ENCODE results near the gene NMNAT2. TPM values are rescaled to one million over a fixed set of nuclear protein-coding genes. Genes with fewer than 3 reads are reported as not detected.

NMNAT2 gene
- total and polyA plus RNA-seq, 2 experiments from 2014 or later, result 0.12 TPM; not detected in 1

- H3K9me3 ChIP-seq (ENCODE audit: low read depth), result no peaks in the 10 kb centered on the region
- H3K36me3 ChIP-seq, result no peaks in the 10 kb centered on the region
- H3K27me3 ChIP-seq, result no peaks in the 10 kb centered on the region
- H3K4me1 ChIP-seq (ENCODE audit: low read depth), result peaks cover 33% of the 10 kb centered on the region
- TF ChIP-seq CTCF (IDR thresholded peaks at IDR 0.05; ENCODE audit: low read depth, low read length), result no peak
- DNase-seq (ENCODE audit: low read depth in 1 of 2, low spot score in 1 of 2), result no peak
- no peak overlapping the region for H3K4me3 ChIP-seq
- H3K27ac ChIP-seq, result no peak overlapping the region
Observed at GRCh38 chr1:183223467-183223866, 194.7 kb downstream of the NMNAT2 start.

- no peak for TF ChIP-seq CTCF (IDR thresholded peaks at IDR 0.05; ENCODE audit: low read depth, low read length)
- H3K4me1 ChIP-seq (ENCODE audit: low read depth), result peaks cover 30% of the 10 kb centered on the region
- H3K9me3 ChIP-seq (ENCODE audit: low read depth), result no peaks in the 10 kb centered on the region
- no peak overlapping the region for H3K4me3 ChIP-seq
- H3K27me3 ChIP-seq, result no peaks in the 10 kb centered on the region
- no peak overlapping the region for H3K27ac ChIP-seq
- no peaks in the 10 kb centered on the region for H3K36me3 ChIP-seq
- no peak for DNase-seq (ENCODE audit: low read depth in 1 of 2, low spot score in 1 of 2)
Observed at GRCh38 chr1:183222909-183223308, 195.3 kb downstream of the NMNAT2 start.

GRCh38 chr1:183219616-183220009 is 198.6 kb downstream of the NMNAT2 start:
- H3K36me3 ChIP-seq, result no peaks in the 10 kb centered on the region
- TF ChIP-seq CTCF (IDR thresholded peaks at IDR 0.05; ENCODE audit: low read depth, low read length), result no peak
- no peak for DNase-seq (ENCODE audit: low read depth in 1 of 2, low spot score in 1 of 2)
- H3K9me3 ChIP-seq (ENCODE audit: low read depth), result no peaks in the 10 kb centered on the region
- H3K4me3 ChIP-seq, result no peak overlapping the region
- H3K27ac ChIP-seq, result peak overlapping the region; percentile 59
- no peaks in the 10 kb centered on the region for H3K27me3 ChIP-seq
- peaks cover 20% of the 10 kb centered on the region for H3K4me1 ChIP-seq (ENCODE audit: low read depth)

- TF ChIP-seq CTCF (IDR thresholded peaks at IDR 0.05; ENCODE audit: low read depth, low read length), result no peak
- Histone ChIP-seq H3K4me1 (ENCODE audit: low read depth) (peaks cover 20% of the 10 kb centered on the region), H3K4me3 (no peak overlapping the region), H3K9me3 (ENCODE audit: low read depth) (no peaks in the 10 kb centered on the region), H3K36me3 (no peaks in the 10 kb centered on the region), H3K27me3 (no peaks in the 10 kb centered on the region), H3K27ac (peak overlapping the region; percentile 59)
- DNase-seq (ENCODE audit: low read depth in 1 of 2, low spot score in 1 of 2), result peak in 1 of 2 donors; percentile 77
Observed at GRCh38 chr1:183218971-183219615, 199.1 kb downstream of the NMNAT2 start.

GRCh38 chr1:183218027-183218618 is 200.1 kb downstream of the NMNAT2 start:
- Histone ChIP-seq H3K27ac (peak overlapping the region; percentile 59), H3K27me3 (no peaks in the 10 kb centered on the region), H3K4me3 (no peak overlapping the region), H3K9me3 (ENCODE audit: low read depth) (no peaks in the 10 kb centered on the region), H3K36me3 (no peaks in the 10 kb centered on the region), H3K4me1 (ENCODE audit: low read depth) (peaks cover 20% of the 10 kb centered on the region)
- TF ChIP-seq CTCF (IDR thresholded peaks at IDR 0.05; ENCODE audit: low read depth, low read length), result no peak
- no peak for DNase-seq (ENCODE audit: low read depth in 1 of 2, low spot score in 1 of 2)

All from cardiac muscle cell (in vitro differentiated cells and primary cell).